Stimulated activated CD4-positive, alpha-beta T cell treated with anti-CD3 and anti-CD28 coated beads, Interleukin-15, amount 100 ng/mL, for 24 hours (primary cell): ENCODE data around the gene SLC22A17.

Experiments
- DNase-seq: peaks from one replicate; pipeline ENCODE4 v3.0.0-alpha.2; 2020

The SLC22A17 gene

DNA sequence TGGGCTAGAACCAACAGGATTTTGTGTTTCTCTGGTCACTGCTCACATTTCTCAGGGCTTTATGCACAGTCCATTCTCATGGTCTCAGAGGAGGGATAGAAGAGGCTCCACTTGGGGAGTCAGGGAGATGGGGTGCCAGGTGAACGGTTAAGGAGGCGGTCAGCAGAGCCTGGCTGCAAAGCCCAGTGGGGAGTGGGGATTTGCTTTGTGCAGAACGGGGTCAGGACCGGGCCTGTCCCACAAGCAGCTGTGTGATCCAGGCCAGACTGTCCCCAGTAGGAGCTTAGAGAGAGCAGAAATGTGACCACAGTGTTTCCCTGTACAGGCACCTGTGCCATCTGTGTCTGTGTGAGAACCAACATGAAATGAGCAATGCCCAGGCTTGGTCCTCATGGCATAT is 28.3 kb upstream of the SLC22A17 start:
- DNase-seq: no peak

DNA sequence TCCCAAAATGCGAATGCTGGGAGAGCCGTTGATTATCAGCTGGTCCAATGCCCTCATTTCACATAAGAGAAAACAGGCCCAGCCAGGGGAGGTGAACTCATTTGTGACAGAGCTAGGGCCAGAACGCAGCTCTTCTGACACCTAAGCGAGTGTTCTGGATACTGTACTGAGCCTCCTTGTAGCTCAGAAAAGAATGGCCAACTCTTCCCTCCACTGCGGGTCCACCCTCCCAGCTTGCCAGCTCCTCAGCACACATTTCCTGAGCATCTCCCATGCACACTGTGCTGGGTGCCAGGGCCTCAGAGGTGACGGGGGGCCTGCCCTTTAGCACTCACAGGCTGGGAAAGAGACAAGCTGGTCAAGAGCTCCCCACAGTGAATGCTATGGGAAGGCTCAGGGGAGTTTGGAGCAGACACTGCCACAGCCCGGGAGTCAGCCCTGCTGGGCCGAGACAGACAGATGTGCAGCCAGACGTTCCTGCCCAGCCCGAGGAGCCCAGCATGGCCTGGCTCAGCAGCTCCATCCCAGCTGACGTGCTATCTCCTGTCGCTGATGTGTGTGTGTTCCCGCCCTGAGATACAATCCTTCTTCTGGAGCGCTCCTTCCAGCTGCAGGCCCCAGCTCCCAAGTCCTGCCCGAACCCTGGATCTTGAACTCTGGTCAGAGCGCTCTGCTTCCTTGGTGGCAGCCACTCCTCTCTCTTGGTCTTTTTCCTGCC is 27.7 kb upstream of the SLC22A17 start:
- DNase-seq: no peak

GRCh38 chr14:23379366-23380196 is 26.9 kb upstream of the SLC22A17 start:
- peak; percentile 73 for DNase-seq

DNA sequence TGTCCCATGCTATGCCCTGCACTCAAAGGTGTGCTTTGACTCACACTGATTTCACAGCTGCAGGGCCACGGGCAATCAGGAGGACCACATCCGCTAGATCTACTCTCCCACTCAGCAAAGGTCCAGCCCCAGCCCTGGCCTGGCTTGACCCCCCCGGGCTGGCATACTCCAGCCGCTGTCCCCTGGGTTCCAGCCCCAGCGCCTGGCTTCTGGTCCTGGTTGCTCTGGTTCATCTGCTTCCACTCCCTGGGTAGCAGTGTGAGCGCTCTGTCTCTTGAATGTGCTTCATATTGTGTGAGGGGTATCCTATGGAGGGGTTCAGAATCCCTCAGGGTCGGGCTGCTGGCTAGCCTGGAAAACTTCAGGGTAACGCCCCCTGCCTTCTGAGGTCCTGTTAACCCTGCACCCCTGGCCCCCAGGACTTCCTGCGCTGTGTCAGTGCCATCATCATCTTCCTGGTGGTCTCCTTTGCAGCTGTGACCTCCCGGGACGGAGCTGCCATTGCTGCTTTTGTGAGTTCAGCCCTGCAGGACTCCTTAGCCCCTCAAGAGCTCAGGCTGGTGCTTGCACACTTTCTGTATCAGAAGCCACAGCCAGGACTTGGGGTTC is 26.0 kb upstream of the SLC22A17 start:
- no peak for DNase-seq

DNA sequence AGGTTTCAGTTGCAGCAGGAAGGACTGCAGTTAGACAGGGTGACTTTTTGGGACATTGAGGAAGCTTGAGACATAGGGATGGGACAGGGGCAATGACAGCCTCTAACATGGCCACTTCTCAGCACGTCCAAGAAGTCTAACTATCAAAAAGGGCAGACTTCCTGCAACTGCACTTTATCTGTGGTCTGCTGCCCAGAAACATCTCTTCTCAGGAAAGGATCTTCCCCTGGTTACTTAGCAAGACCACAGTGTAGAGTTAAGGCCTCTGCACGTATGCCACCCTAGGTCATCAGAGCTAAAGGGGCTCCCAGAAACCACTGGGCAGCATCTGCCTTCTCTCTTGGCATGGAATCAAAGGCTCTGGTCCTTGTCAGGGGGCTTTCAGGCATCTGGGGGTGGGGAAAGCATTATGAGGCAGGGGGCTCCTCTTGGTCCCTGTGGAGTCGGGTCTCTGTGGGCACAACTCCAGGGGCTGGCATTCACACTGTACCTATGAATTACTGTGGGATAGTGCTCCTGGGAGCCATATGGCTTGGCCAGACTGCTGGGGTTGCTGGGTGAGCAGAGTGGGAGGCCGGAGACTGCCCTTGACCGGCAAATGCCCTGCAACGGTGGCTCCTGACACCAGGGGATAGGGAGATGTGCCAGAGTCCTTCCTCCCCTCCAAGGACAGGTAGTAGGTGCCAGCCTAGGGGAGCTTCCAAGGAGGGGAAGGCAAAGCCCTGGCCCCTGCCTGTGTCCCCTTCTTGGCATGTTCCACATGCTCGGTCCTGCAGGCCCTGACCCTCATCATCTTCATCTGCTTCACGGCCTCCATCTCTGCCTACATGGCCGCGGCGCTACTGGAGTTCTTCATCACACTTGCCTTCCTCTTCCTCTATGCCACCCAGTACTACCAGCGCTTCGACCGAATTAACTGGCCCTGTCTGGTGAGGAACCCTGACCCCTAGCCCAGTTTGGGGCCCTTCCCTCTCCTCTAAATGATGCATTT is 25.2 kb upstream of the SLC22A17 start:
- DNase-seq: no peak

DNA sequence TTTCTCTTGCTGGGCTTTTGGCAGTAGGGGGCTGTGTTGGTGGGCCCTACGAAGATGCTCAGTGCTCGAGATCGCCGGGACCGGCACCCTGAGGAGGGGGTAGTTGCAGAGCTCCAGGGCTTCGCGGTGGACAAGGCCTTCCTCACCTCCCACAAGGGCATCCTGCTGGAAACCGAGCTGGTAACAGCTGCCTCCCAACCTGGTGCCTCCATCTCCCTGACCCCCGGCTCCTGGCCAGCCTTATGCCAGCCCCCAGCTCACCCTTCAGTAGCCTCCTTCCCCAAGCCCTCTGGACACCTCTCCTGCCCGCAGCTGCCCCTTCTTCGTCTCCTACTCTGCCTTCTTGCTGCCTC is 24.5 kb upstream of the SLC22A17 start:
- DNase-seq: no peak

GRCh38 chr14:23376482-23377197 is 24.0 kb upstream of the SLC22A17 start, which contains the start of gene CMTM5:
Gene CMTM5, plus strand, starts transcription at chr14:23377046. Its CDS starts 206 bp downstream, at chr14:23377252.
- DNase-seq: no peak

DNA sequence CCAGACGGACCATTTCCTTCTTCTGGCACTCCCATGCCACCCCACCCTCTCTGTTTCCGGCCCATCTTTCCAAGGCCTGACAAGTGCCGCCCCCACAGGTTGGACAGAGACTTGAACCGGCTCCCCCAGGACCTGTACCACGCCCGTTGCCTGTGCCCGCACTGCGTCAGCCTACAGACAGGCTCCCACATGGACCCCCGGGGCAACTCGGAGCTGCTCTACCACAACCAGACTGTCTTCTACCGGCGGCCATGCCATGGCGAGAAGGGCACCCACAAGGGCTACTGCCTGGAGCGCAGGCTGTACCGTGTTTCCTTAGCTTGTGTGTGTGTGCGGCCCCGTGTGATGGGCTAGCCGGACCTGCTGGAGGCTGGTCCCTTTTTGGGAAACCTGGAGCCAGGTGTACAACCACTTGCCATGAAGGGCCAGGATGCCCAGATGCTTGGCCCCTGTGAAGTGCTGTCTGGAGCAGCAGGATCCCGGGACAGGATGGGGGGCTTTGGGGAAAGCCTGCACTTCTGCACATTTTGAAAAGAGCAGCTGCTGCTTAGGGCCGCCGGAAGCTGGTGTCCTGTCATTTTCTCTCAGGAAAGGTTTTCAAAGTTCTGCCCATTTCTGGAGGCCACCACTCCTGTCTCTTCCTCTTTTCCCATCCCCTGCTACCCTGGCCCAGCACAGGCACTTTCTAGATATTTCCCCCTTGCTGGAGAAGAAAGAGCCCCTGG is 23.0 kb upstream of the SLC22A17 start:
- no peak for DNase-seq

DNA sequence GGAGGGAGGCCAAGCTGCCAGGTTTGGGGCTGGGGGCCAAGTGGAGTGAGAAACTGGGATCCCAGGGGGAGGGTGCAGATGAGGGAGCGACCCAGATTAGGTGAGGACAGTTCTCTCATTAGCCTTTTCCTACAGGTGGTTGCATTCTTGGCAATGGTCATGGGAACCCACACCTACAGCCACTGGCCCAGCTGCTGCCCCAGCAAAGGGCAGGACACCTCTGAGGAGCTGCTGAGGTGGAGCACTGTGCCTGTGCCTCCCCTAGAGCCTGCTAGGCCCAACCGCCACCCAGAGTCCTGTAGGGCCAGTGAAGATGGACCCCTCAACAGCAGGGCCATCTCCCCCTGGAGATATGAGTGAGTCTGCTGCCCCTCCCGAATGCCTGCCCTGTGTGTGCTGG is 20.4 kb upstream of the SLC22A17 start:
- no peak for DNase-seq

- DNase-seq: no peak
Measured at GRCh38 chr14:23372509-23372908, 19.8 kb upstream of the SLC22A17 start, which contains the start of gene IL25. Gene IL25, plus strand, starts transcription at chr14:23372809.

DNA sequence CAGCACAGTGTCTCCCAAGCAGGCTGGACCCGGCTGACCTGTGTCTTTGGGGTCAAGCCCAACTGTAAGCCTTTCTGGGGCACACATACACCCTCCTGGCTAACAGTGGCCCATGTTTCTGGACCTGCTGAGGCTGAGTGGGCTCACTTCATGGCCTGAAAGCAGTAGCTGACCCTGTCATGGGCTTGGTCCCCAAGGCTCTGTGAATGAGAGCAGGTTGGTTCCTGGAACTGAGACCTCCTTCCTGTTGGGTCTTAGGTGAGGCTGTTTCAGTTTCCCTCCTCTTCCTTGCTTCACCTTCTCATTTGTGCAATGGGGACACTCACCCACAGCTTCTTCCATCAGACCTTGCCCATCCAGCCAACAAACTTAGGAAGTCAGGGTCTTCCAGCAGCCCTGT is 19.2 kb upstream of the SLC22A17 start:
- no peak for DNase-seq

- DNase-seq: no peak
Measured at GRCh38 chr14:23370221-23370620, 17.5 kb upstream of the SLC22A17 start.

- no peak for DNase-seq
Measured at GRCh38 chr14:23366426-23366921, 13.8 kb upstream of the SLC22A17 start.

GRCh38 chr14:23365732-23366425 is 13.2 kb upstream of the SLC22A17 start:
- DNase-seq: no peak

DNA sequence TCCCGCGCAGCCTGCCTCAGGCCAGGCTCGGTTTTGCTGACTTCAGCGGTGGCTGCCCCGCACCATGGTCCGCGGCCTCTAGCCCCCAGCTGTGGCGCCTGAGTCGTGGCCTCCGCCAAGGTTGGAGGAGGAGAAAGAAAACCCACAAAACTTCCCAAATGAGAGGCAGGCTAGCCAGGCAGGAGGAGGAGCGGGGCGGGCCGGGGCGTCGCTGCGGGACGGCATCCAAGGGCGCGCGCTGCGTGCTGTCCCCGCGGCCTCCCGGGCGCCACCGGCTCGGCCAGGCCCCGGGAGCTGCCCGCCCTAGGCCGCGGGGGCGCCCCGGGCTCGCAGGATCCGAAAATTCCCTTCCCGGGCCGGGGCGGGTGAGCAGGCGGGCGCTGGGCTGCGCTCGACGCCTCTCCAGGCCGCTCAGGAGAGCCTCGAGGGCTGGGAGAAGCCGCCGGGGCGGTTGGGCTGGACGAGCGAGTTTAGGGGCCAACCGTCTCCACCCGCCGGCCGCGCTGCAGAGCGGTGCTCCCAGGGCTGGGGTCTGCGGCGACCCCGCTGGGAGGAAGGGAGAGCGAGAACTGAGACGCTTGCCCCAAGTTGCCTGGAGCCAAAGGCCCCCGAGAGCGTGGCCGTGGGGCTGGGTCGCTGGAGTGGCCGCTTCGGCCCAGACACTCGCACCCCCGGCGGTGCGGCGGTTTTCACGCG is 12.5 kb upstream of the SLC22A17 start, which contains the start of gene EFS:
TSS of gene EFS (minus strand) at position 137 of the 696 bp plus-strand sequence. CDS start 147 bp downstream, outside the sequence.
- DNase-seq: no peak

DNA sequence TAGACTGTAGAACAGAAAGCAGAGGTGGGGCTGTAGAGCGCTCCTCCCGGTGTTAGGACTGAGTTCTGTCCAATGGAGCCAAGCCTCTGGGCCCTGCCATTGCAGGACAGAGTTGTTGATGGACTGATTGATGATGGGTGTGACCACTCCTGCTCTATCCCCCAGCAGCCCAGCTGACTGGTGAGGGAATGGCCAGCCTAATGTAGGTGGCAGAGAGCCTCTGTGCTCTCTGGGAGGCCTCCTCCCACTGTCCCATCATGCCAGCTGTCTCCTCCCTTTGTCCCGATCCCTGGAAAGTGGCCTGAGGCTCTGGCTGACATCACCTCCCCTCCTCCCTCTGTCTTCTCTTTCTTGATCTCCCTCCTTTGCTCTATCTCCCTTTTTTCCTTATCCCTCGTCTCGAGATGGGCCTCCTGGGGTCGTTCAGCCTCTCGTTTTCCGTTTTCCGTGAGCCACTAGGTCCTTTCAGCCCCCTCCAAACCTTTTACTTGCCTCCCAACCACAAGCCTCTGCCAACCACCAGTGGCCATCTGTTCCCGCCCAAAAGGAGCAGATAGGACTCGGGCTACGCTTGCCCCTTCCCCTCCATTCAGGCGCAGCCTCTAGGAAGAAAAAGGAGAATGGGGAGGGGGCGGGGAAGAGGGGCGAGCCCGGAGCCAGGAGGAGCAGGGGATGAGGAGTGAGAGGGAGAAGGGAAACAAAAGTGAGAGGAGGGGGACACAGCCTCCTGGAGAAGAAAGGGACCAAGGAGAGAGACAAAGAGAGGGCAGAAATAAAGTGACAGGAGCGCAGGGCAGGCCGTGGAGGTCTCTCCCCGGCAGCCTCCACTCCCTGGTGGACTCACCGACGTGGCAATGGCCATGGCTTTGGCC is 11.7 kb upstream of the SLC22A17 start:
- no peak for DNase-seq

- DNase-seq: no peak
Measured at GRCh38 chr14:23362200-23362599, 9.5 kb upstream of the SLC22A17 start.

GRCh38 chr14:23361763-23362162 is 9.1 kb upstream of the SLC22A17 start:
- no peak for DNase-seq
